Stimulated activated CD8-positive, alpha-beta memory T cell treated with anti-CD3 and anti-CD28 coated beads, Interleukin-7, amount 100 ng/mL, for 24 hours (primary cell): ENCODE results near the gene EPX.
"Not testable (repeated sequence)": the region's sequence is repeated elsewhere in the genome, so short reads cannot be mapped to it uniquely, and the experiment has no call there.

Experiments
- DNase-seq: peaks from one replicate; pipeline ENCODE4 v3.0.0-alpha.2; 2020; ENCODE audit warnings: low read depth

Gene EPX, protein sequence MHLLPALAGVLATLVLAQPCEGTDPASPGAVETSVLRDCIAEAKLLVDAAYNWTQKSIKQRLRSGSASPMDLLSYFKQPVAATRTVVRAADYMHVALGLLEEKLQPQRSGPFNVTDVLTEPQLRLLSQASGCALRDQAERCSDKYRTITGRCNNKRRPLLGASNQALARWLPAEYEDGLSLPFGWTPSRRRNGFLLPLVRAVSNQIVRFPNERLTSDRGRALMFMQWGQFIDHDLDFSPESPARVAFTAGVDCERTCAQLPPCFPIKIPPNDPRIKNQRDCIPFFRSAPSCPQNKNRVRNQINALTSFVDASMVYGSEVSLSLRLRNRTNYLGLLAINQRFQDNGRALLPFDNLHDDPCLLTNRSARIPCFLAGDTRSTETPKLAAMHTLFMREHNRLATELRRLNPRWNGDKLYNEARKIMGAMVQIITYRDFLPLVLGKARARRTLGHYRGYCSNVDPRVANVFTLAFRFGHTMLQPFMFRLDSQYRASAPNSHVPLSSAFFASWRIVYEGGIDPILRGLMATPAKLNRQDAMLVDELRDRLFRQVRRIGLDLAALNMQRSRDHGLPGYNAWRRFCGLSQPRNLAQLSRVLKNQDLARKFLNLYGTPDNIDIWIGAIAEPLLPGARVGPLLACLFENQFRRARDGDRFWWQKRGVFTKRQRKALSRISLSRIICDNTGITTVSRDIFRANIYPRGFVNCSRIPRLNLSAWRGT

DNA sequence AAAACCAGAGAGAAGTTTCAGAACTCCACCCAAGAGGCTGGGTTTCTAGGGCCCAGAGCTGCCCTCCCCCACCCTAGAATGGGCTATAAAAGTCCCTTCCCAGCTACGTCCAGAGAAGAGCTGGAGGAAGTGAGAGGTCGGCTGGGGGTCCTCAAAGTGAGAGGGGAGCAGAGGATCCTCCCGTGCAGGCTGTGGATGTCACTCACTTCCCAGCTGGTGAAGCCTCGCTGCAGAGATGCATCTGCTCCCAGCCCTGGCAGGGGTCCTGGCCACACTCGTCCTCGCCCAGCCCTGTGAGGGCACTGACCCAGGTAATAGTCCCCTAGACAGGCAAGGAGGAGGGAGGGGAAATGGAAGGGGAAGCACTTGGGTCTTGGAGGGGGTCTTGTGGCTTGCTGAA, at the start of gene EPX:
TSS of gene EPX (plus strand) at position 115 of the 400 bp plus-strand sequence. CDS start at position 236, 121 bp downstream.
- no peak for DNase-seq

DNA sequence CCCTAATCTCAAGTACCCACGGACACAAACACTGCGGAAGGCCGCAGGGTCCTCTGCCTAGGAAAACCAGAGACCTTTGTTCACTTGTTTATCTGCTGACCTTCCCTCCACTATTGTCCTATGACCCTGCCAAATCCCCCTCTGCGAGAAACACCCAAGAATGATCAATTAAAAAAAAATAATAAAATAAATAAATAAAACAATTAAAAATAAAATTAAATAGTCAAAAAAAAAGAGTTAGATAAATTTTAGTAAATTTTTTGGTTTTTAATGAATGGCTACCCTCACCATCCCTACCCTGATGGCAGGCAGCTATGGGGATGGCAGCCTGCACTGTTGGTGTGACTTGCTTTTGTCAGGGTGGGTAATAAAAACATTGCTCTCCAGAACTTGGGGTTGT, 49.2 kb upstream of the EPX start:
- DNase-seq, result not testable (repeated sequence)

DNA sequence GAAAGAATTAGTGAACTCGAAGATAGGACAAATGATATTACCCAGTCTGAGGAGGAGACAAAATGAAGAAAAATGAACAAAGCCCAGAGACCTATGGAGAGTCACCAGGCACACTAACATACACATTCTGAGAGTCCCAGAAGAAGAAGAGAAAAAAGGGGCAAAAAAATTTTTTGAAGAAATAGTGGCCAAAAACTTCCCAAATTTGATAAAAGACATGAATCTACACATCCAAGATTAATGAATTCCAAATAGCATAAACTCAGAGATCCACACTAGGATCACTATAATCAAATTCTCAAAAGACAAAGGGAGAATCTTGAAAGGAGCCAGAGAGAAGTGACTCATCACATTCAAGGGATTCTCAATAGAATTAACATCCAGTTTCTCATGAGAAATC, 47.7 kb upstream of the EPX start:
- no peak for DNase-seq

GRCh38 chr17:58147930-58148434, 44.5 kb upstream of the EPX start, which contains the start of gene OR4D1:
Gene OR4D1 (plus strand): TSS chr17:58148384. CDS start chr17:58155154, 6,770 bp downstream.
- DNase-seq, result no peak

- no peak for DNase-seq
Measured at GRCh38 chr17:58148609-58149008, 43.9 kb upstream of the EPX start.

GRCh38 chr17:58150394-58150793, 42.1 kb upstream of the EPX start:
- no peak for DNase-seq

DNA sequence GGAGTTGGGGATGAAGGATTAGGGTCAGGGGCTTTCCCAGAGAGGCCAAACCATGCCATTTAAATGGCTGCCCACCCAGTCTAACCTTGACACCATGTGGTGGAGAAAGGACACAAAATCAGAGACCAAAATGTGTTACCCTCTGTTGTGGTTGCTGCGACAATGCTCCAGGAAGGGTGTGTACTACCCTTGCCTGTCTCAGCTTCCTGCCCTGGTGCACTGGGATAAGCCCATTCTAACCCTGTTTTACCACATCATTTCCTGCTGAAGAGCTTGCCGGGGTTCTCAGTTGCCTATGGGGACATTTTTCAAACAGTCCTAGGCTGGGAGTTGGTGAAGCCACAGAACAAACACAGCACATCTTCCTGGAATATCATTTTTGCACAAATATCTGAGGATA, 39.5 kb upstream of the EPX start:
- no peak for DNase-seq

DNA sequence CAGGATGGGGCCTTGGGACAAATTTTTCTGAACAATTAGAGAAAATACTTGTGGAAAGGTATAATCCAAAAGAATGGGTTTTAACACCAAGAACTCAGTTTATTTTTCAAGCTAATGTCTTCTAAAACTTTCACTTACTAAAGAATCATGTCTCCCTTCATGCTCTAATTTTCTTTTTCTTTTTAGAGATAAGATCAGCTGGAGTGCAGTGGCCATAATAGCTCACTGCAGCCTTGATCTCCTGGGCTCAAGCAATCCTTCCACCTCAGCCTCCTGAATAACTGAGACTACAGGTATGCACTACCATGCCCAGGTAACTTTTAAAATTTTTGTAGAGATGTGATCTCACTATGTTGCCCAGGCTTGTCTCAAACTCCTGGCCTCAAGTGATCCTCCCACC, 38.9 kb upstream of the EPX start:
- no peak for DNase-seq

- DNase-seq, result peak; percentile 27
Measured at GRCh38 chr17:58156839-58157803, 35.4 kb upstream of the EPX start.

GRCh38 chr17:58158181-58158580, 34.3 kb upstream of the EPX start:
- no peak for DNase-seq

- no peak for DNase-seq
Measured at GRCh38 chr17:58161566-58161965, 31.0 kb upstream of the EPX start.

DNA sequence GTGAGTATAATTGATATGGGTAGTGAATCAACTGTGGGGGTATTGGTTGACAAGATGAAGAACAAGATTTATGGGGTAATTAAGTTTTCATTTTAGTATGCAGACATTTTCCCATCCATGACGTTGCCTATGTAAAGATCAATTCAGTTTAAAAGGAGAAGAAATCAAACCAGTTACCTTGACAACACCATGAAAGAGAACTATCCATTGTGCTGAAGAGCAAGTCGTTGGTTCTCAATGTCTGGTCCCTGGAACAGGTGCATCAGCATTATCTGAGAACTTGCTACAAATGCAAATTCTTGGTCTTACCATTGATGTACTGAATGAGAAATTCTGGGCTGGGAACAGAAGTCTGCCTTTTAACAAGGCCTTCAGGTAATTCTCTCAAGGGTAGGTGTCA, 26.5 kb upstream of the EPX start:
- DNase-seq, result no peak

GRCh38 chr17:58166682-58167081, 25.8 kb upstream of the EPX start, which contains the start of gene OR4D2:
Gene OR4D2 (plus strand): TSS chr17:58166982. CDS start chr17:58169656, 2,674 bp downstream.
- no peak for DNase-seq

- no peak for DNase-seq
Measured at GRCh38 chr17:58170622-58171021, 21.9 kb upstream of the EPX start.

DNA sequence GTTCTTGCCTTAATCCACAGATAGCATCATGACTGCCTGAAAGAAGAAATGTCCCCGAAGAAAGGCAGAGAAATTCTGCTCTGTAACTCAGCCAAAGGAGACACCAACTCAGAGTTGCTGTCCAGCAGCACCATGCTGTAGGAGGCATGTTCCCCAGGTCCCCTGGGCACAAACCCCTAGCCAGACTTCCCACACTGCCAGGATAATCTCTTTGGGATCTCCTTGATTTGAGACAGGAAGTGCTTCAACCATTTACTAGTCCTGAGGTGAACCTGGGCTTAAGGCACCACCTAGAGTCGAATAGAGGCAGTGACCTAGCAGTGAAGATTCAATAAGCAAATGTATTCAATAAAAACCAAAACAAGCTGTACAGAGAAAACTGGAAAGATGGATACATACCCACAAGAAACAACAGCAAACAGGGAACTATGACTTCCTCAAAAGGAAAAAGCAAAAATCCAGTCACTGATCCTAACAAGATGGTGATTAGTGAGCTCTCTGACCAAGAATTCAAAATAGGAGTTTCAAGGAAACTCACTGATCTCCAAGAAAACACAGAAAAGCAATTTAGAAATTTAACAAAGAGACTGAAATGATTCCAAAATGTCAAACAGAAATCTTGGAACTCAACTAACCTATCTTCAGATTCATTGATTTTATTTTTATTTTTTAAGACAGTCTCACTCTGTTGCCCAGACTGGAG, 20.0 kb upstream of the EPX start:
- DNase-seq, result no peak

- DNase-seq, result no peak
Measured at GRCh38 chr17:58174871-58175270, 17.7 kb upstream of the EPX start.

DNA sequence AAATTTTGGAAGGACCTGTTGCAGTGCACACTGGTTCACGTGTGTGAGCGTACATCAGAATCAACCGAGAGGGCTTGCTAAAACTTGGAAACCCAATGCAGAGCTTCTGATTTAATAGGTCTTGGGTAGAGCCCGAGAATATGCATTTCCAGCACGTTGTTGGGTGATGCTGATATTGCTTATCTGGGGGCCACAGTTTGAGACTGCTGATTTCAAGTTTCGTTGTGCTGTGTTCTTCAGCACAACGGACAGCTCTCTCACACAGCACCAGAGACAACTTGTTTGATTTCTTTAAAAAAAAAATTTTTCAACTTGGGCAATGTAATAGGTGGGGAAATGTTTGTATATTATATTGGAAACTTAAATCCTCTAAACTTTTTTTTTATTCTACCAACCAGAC, 16.3 kb upstream of the EPX start:
- DNase-seq, result no peak

GRCh38 chr17:58181796-58182195, 10.7 kb upstream of the EPX start:
- no peak for DNase-seq

DNA sequence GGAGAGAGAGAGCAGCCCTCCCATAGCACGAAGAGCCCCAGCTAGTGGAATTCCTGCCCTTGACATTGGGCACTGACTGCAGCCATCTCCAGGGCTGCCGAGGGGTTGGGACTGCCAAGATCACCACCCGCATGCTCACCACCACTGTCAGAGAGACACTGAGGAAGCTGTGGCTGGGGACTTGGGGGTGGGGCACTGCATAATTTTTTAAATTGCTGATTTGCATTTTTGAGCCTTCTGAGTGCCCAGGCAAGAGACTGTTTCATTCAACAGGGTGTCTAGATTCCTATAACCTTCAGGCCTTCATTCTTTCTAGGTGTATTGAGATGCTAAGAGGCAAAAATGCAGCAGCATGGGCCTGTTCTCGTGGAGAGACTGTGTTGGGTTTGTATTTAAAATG, 9.0 kb upstream of the EPX start:
- no peak for DNase-seq

GRCh38 chr17:58184308-58184985, 8.1 kb upstream of the EPX start:
- DNase-seq, result no peak
